Measurements from ENCODE around the gene SDCCAG8.

Gene SDCCAG8

DNA sequence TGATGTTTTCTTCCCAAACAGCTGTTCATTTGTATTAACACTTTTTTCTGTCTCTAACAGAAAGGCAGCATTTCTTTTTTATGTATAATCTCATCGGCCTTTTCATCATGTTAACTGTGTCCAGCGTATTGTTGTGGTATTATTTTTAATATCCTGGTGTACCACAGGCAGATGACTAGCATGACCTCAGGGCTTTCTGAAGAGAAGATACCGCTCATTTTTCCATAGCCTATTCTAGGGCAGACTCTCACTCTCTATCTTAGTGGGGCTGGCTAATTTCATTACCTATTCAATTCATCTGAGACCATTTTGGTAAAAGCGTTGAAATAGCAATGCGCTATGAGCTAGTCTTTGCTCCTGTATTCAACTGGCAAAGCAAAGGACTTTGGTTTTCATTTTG is 209.9 kb downstream of the SDCCAG8 start:
- no peak for DNase-seq

DNA sequence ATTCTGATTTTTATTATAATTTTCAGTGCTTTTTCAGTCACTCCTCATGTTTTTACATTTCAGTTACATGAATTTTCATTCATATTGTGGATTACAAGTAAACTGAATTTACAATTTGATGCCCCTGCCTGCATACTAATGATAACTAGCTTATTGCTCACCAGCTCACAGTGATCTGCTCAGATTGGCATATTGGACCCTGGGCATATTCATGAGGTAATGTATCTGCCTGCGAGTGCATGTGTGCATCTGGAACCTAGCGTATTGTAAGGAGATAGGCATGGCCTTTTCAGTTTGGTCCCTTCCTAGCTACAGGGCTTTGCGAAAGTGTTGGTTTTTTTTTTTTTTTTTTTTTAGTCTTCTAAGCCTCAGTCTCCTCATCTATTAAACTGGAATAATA is 213.7 kb downstream of the SDCCAG8 start:
- DNase-seq = no peak

DNA sequence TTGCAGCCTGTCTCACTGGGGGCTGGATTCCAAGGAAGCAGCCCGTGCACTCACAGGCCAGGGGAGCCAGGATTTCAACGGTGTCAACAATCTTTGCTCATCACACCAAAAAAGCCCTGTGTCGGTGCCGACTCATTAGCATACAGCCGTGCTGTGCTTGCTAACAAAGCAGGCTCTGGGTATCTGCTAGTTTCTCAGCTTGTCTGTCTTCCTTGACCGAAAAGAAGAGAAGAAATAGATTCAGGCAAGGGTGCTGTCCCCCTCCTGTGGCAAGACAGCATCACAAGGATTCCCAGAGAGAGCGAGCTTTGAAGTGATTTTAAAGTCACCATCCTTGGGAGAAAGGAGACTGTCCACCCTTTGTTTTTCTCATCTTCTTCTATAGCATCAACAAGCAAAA is 214.7 kb downstream of the SDCCAG8 start:
- DNase-seq = no peak

DNA sequence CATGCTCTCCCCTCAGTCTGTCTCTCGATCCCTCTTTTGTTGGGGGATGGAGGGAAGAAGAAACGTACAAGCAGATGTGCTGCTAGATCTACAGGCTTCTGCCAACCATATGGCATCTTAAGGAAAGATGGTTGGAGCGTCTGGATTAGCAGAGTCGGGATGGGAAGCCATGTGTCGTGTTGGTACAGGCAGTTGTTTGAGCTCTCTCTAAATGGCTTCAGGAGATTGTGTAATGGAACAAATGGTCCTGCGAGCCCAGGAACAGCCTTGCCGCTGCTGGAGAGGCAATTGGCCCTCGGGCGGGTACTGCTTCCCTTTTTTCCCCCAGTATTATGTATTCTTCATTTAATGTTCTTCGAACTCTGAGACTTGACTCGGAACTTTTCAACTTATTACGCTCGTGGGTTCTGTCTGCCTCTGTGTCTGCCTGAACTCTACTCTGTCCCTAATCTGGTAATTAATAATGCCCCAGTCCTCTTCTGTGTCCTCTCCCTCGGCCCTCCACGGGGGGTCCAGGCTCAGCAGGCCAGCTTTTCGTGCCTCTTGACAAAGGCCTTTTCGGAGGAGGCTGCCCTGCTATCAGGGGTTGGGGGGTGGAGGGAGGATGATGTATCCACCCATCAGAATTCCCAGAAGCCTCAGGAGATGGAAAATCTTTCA is 215.3 kb downstream of the SDCCAG8 start:
- no peak for DNase-seq

DNA sequence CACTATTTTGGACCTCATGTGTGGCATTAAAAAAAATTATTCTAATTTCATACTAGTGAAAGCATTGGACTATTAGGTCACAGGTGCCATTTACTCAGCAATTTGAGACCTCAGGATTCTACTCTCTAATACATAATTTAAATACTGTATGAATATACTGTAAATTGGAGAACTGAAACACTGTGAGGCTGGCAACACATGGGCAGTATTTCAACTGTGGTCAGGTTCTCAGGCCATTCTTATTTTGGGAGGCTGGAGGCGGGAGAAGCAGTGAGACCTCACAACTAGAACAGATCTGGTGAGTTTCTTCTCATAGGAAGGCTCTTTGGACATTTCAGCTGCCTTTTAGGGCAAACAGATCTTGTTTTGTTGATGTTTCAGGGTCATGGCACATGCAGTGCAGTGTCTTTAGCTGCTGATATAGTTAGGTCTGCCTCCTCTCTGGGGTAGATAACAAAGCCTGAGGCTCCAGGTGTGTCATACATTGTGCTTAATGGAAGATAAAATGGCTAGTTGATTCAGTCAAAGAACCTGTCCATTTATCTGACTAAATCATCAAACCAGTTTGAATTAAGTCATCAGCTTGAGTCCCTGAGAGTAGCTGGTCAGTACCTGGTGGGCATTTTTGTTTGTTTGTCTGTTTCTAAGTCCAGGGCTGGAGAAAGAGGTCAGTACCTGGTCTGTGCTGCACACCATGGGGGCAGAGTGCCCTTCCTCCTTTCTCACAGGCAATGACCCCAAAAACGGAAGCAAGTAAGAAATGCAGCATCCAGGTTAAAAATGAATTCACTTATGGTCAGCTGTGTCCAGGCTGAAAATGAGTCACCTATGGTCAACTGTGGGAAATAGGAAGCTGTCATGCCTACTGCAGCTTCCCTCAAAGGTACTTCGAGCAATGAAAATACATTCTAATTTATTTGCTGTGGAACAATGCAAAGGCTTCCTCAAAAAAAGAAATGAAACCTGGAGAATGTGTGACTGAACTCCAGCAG is 216.2 kb downstream of the SDCCAG8 start:
- DNase-seq = no peak

DNA sequence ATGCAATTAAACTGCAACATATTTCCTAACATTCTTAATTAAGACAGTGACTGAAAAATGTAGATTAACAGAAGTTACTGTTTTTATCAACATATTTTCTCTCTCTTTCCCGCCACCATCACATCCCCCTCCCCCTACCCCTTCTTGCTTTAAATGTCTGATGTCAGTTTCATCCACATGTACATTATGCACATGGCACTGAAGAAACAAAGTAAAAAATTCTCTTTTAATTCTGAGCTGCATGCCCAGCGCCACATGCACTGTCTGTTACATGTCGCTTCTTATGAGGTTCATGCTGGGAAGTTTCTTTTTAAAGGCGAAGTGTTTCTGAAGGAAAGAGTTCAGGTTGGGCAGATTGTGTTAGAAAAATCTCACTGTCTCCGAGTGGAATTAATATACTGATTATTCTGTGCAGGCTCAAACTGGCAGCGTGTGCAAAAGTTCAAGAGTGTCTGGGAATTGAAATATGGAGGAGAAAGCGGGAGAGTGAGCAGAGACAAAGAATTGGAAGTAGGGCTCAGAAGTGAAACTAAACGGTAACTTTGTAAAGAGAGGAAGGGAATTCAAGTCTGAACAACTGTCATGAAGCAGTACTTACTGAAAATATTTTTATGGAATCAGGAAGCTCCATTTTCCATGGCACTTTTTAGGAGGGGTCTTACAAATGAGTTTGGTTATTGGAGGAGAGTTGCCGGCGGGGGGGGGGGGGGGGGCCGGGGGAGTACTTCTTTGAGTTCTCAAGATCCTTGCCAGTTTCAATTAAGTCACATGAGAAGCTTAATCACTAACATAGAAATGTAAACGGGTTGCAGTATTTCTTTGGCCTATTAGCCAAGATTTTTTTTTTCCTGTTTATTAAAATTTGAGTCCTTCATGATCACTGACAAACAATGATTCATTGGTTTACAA is 217.6 kb downstream of the SDCCAG8 start:
- no peak for DNase-seq

DNA sequence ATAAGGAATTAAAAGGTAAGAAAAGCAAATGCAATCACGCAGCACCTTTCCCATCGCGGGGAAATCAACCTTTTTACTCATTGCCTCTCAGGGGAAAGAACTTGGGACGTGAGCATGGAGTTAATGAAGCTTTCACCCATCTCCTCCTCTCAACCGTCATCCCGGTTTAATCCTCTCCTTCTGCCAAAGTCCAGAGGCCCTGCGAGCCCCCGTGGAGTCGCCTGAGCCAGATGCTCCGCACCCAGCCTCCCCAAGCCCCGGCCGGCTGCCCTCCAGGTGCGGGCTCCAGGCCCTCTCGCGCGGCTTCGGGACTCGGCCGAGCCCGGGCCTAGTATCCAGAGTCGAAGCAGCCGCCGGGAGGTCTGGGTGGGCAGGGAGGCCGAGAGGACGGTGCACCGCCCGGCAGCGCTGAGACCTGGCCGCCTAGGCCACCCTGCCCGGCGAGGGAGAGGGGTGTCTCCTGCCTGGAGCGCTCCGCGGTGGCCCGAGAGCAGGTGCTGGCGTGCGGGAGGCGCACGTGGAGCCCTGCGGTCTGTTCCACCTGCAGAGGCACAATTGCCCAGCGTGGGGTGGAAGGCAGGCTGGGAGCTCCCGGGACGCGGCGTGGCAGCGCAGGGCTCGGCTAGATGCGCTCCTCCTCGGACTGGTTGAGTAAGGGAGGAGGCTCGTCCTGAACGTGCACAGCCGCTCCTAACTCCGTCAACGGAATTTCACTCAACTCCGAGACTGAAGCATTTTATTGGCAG is 218.5 kb downstream of the SDCCAG8 start:
- DNase-seq = no peak

DNA sequence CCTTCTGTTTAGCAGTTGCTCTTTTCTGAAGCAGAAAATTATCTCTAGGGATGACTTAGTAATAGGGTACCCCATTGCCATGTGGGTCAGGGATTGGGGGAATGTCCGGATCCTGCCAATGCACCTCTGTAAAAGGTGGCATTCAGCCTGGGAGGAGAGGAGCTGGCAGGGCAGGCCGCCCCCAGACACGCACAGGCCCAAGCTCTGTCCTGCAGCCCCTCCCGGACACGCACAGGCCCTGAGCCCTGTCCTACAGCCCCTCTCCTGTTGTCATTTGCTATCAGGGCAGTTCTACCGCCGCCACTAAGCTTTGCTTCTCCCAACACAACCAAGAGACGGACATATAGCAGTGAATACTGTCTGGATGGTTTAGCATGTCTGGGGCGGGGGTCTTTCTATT is 219.1 kb downstream of the SDCCAG8 start:
- DNase-seq = no peak

DNA sequence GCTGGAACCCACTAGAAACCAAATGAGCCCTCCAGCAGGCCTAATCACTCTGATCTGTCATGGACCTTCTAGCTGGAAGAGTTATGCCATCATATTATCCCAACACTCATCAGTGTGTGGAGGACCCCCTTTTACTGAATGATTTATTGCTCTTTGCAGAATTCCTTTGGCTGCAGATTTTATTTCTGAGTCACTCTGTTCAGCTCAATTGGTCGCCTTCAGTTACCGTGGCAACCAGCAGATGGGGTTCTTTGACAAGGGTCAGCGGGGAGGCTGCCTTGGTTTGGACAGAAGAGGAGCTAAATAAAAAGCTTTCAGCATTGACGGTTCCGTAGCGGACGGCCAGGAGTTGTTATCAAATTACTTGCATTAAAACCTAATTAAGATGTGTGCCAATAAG is 220.1 kb downstream of the SDCCAG8 start:
- no peak for DNase-seq

DNA sequence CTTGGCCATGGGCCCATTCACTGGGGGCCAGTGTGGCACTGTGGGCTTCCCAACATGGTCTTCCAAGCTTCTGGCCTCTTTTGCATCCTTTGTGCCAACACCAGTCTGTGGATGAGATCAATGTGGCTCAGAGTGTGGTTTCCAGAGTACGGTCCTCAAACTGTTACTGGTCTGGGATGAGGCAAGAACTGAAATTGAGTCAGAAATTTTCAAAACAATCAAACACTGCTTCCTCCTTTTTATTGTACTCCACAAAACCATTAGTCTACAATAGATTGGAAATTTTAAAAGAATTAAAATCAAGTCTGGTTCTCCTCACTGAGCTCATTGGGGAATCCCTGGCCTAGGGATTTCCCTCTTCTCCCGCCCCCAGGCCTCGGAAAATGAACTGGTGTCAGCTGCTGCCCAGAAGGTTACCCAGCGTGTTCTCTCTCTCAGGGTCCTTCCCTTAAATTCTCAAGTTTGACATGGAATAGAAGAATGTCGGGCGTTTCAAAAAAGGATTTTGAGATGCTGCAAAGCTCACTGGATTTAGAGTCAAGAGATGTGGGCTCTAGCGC is 222.0 kb downstream of the SDCCAG8 start:
- no peak for DNase-seq

DNA sequence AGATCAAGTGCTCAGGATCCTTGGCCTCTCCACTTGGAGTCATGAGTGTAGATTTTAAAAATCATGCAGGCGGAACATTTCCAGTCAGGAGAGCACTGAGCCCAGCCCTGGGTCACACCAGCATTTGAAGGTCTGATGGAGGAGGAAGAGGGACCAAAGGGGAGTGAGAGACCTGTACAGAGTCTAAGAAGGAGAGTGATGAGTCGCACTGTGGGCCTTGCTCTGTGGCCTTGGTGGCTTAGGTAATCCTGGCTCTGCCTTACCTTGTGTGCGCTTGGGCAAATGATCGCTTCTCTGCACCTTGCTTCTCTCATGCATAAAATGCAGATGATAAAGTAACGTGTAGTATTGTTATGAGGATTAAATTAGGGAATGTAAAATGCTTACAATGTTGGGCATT is 225.3 kb downstream of the SDCCAG8 start:
- no peak for DNase-seq

DNA sequence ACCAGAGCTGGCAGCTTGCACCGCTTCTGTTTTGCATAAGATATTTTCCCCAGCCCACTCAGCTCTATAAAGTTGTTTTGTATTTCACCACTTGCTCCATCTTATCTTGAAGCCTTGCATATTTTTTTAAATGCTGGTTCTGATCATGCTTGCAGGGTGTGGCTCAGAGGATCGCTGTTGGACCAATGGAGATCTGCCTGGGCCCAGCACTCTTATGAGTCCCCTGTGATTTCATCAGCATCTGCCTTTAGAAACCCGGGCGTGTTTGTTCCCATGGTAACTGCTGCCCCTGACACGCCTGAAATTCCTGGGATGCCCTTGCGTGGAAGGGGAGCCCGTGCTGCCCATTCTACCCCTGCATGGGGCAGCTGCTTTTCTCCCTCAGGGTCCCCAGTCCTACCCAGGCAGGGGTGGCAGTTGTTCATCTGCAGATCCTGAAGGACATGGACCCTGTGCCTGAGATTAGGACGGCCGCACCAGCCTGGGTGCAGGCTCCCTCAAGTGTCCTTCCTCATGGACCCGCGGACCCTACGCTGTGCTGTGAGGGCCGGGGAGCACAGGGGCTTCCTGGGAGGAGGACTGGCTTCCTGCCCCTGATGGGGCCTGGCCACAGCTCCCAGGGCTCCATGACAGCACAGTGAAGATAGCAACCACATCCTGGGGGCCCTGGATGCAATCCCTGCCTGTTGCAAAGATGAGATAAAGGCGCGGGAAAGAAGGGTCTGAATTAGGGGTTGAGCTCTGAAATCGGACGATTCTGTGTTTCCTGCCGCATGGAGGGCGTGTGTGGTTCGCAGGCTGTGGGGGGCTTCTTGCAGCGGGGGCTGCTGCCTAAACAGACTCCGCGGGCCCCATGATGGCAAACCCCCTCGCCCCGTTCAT is 226.5 kb downstream of the SDCCAG8 start:
- DNase-seq = no peak

DNA sequence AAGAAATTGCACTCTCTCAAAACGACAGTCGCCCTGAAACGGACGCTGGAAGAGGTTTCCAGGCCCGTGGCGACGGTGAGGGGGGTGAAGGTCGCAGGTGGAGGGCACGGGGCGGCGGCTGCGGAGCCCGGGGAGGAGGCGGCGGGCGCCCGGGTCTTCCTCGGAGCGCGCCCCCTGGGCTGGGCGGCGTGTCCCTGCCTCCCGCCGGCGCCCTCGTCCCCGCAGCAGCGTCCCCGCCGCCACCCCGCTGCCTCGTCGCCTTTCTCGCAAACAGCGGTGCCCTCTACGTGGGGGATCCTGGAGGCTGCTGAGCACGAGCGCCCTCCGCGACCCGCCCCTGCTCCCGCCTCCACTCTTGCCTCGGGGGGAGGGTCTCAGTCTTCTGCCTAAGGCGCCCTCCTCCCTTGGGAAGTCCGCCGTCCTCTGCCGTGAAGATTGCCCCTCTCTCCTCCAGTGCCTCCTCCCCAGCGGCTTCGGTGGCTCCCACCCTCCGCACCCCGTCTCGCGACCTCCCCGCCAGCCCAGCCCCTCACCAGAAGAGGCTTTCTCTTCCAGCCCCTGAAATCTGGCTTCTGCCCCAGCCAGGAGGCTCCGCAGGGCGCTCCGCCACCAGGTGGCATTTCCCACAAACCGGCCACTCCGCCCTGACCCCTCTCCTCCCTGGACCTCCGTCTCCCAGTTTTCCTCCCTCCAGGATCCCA is 227.4 kb downstream of the SDCCAG8 start:
- no peak for DNase-seq

DNA sequence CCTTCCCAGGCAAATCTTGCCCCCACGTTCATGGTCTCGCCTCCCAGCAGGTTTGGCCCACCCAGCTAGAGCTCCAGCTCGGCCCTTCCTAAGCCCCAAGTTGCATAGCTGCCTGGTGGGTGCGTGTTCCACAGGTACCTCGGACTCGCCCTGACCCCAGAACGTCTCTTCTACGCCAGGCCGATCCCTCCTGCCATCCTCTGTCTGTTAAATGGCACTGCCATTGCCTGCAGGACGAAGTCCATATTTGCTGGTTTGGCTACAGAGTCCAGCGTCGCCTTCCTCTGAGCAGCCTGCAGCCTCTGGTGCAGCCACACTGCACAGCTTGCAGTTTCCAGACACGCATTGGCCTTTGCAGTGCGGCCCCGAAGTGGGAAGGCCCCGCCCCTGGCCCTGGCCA is 228.1 kb downstream of the SDCCAG8 start:
- DNase-seq = no peak

DNA sequence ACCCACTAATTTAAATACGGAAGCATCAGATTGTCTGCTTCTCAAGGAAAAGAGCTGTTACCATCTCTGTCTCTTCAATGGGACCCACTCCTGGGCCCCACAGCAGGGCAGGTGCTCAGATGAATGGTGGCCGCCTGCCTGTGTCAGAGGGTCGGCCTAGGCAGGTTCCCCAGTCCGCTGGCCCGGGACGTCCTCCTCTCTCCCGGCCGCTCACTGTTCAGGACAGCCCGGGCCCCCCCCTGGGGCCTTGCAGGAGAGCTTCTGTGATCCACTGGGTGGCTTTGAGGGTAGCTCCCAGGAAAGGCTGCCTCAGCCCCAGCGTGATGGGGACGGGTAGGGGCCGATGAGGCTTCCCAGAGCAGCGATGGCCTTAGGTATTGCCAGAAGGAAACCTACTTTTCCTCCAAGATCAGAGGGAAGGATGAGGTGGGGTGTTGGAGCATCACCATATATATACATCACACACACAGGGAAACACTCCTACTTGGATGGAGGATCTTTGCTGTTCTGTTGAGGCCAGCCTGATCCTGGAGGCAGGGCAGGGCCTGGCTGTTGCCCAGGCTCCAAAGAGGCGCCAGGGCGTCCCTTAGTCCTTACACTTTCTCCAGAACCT is 231.3 kb downstream of the SDCCAG8 start:
- DNase-seq = no peak

DNA sequence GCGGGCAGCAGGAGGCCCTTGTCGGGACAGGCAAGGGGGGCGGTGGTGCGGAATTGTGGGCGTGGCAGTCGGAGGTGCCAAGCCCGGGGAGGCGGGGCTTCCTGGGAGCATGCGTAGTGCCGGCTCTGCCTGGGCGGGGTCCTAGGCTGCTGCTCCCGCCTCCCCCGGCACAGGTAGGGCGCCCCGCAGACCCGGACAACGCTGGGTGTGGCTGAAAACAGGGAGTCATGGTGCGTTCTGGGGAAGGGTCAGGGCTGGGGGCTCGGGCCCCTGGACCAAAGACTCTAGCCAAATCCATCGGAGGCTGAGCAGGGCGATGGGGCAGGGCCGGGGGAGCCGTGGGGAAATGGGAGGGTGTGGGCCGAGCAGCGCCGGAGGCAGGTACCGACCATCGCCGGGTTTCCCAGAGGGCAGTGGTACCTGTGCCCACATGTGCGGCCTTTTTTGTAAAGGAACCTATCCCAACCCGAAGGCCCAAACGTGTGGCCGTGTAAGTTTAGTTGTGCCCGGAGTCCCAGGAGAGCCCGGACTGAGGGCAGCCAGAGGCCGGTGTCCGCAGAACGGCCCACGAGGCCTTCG is 231.9 kb downstream of the SDCCAG8 start:
- DNase-seq = no peak

DNA sequence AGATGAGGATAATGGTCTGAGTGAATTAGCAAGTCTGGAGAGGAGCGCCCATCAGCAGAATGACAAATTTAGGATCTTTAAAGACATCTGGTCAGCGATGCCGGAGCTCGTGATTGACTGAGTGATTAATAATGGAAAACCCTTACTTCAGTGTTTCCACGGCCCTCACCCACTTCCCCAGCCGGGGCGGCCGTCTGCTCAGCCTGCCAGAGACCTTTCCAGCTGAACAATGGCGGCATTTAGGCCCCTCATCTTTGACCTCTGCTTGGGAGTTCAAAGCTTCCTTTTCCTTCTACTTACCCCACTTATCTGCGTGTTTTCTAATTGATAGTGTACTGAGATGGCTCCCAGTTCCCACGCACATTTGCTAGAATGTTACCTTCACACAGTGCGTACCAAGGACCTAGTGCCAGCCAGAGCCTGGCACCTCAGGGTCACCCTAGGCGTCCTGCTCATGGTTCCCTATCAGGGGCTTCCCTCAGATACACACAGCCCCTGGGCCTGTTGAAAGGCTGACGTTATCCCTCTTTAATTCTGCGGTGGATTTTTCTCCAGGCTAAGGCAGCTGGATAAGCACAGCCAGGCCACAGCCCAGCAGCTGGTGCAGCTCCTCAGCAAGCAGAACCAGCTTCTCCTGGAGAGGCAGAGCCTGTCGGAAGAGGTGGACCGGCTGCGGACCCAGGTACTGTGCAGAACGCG is 232.8 kb downstream of the SDCCAG8 start:
- no peak for DNase-seq

DNA sequence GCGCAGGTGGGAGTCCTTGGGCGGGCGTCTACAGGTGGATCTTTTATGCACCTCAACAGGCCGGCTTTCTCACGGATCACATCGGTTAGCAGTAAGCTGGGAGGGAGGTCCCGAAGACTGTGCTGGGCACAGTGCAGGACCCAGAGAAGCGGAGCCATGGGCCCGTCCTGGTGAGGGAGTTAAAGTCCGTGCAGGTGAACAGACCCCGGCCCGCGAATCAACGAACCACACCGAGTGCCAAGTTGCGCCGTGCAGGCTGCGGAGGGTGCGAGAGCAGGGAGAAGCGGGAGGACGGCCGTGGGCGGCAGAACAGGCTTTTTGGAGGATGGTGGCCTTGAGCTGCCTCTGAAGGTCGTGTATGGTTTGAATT is 233.3 kb downstream of the SDCCAG8 start:
- DNase-seq = no peak
